GM18498 (cell line): ENCODE measurements around the gene ISOC2.

Experiments used
- ATAC-seq: cut with Tn5 transposase; IDR thresholded peaks from one replicate; pipeline ENCODE4 v1.9.1; 2021; ENCODE audit warnings: mild to moderate bottlenecking, moderate library complexity; ENCODE audit not compliant: unreplicated experiment

The ISOC2 gene

GRCh38 chr19:55490478-55491432 is 29.3 kb upstream of the ISOC2 start:
- no peak for ATAC-seq

DNA sequence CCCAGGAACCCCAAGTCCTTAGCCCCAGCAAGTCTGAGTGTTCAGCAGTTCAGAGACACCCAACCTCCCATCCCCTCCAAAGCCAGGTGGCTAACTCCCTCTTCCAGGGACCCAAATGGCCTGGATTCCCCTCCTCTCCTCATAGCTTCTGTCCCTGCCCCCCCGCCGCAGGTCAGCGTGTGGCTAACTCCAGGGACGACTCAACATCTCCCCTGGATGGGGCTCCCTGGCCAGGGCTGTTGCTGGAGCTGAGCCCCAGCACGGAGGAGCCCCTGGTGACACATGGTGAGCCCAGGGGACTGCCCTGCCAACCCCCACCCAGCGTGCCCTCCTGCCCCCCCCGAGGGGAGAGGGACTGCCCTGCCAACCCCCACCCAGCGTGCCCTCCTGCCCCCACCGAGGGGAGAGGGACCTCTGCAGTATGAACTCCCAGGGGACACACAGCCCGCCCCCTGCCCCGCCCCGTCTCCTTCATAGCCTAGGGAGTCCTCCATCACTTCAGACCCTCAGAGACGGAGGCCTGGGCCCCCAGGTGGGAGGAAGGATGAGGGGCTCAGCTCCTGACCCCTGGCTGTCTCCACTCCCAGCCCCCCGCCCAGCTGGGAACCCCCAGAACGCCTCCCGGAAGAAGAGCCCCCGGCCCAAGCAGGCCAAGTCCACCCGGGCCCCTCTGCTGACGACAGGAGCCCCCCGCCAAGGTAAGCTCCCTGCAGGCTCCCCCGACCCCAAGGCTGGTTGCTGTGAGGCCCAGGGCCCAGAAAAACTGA is 28.5 kb upstream of the ISOC2 start:
- ATAC-seq: no peak

GRCh38 chr19:55488986-55489710 is 27.7 kb upstream of the ISOC2 start:
- no peak for ATAC-seq

GRCh38 chr19:55487924-55488687 is 26.7 kb upstream of the ISOC2 start, which contains the start of gene SSC5D:
Gene SSC5D (plus strand): TSS chr19:55488436. CDS start chr19:55488590, 154 bp downstream.
- no peak for ATAC-seq

DNA sequence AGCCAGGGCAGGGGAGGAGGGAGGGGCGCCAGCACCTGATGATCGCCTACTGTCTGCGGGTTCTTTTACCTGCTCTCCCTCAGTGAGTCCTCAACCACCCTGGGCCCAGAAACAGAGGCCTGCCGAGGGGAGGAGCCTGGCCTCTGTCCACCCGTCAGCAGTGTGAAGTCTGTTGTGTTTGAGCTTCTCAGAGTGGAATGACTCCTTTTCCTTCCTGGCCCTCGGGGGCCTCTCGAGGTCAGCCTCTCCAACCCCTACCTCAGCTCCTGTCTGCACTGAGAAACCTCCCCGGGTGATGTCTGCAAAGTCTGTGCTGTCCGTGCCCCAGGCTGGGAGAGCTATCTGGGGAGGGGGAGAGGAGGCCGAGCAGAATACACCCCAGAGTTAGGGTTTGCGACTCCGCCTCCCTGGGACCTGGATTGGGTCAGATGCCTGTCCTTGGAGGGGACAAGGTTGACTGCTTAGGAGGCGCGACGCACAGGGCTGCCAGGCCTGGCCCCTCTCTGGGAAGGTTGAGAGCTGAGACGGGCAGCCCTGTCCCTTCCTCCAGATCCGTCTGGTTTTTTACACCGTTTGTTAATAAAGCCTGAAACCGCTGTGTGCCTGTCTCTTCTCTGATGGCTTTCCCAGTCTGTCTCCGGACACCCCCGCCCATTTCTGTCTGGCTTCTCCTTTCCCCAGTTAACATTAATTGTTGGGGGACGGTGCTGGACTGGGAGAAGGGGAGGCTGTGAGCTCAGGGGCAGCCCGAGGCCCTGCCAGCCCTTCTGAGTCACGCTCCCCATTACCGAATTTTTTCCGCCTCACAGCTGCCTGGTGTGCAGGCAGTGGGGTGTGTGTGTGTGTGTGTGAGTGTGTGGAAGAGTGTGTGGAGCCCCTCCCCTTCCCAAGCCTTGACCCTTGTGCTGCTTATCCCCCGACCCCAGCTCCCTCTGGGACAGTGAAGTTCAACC is 25.8 kb upstream of the ISOC2 start:
- no peak for ATAC-seq

GRCh38 chr19:55486043-55486970 is 24.9 kb upstream of the ISOC2 start:
- no peak for ATAC-seq

- no peak for ATAC-seq
Measured at GRCh38 chr19:55485439-55486011, 24.1 kb upstream of the ISOC2 start.

DNA sequence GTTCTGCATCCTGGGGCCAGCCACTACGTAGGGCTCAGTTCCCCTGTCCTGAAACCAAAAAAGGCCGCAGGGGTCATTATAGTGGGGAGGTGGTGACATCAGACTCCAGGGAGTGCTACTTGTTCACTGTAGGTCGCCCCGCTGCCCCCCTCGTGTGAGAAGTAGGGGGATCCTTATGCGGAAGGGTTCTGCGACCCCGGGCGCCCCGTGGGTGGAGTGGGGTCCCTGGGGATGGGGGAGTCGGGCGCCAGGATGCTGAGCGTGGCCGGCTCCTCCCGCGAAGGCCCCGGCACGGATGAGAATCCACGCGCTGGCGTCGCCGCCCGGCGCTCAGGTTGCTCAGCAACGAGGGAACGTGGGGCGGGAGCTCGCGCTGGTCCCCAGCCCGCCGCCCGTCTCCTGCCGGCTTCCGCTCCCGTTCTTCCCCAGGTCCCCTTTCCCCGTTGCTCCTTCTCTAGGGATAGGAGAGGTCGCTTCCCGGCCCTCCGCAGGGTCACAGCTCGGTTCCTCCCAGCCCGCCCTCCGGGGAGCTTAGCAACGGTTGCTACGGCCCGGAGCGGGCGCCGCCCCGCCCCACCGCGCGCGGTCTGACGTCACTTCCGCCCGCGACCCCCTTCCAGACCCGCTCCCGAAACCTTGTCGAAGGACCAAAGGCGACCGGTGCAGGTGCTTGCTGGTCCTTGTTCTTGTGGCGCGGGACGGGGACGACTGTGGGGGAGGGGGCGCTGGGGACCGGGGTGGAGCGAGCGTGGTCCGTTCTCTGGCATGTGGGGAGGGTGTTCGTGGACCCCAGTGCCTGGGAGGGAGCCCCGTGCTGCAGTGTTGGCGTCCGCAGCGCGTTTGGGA is 23.4 kb upstream of the ISOC2 start, which contains the start of gene NAT14:
Gene NAT14 (plus strand): TSS at position 596 of the 846 bp plus-strand sequence. CDS start 521 bp downstream, outside the sequence.
- peak; percentile 61 for ATAC-seq

DNA sequence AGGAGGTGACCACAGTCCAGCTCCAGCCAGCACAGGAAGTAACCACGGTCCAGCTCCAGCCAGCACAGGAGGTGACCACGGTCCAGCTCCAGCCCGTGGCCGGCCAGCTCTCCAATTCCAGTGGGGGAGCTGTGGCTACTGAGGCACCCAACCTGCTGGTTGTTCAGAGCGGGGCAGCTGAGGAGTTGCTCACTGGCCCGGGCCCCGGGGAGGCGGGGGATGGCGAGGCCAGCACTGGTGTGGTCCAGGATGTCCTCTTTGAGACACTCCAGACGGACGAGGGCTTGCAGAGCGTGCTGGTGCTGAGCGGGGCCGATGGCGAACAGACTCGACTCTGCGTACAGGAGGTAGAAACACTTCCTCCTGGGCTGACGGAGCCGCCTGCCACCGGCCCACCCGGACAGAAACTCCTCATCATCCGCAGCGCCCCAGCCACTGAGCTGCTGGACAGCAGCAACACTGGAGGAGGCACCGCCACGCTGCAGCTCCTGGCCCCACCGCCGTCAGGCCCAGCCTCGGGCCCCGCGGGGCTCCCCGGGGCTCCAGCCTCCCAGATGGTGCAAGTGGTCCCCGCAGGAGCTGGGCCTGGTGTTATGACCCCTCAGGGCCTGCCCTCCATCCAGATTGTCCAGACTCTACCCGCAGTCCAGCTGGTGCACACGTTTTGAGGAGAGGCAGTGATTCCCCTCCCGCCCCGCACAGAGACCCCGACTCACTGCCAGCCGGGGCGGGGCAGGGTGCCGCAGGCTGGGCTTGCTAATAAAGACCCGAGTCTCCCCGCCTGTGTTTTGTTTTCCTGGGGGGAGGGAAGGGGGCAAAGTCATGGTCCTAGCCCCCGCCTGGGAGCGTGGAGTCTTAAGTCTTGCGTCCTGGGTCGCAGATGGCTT is 22.5 kb upstream of the ISOC2 start:
- no peak for ATAC-seq

DNA sequence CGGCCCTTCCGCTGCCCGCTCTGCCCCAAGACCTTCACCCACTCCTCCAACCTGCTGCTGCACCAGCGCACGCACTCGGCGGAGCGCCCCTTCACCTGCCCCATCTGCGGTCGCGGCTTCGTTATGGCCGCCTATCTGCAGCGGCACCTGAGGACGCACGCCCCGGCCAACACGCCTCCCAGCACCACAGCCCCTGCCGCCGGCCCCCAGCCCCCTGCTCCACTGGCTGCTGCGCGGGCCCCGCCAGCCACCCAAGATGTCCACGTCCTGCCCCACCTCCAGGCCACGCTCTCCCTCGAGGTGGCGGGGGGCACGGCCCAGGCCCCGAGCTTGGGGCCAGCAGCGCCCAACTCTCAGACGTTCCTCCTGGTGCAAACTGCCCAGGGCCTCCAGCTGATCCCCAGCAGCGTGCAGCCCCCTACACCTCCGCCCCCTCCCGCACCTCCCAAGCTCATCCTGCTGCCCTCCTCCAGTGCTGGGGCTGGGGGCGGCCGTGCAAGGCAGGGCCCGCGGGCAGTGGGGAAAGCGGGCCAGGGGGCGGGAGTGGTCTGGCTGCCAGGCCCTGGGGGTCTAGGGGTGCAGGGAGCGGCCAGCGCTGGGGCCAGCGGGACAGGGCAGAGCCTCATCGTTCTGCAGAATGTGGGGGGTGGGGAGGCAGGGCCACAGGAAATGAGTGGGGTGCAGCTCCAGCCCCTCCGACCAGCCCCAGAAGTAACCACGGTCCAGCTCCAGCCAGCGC is 21.7 kb upstream of the ISOC2 start:
- ATAC-seq: no peak

DNA sequence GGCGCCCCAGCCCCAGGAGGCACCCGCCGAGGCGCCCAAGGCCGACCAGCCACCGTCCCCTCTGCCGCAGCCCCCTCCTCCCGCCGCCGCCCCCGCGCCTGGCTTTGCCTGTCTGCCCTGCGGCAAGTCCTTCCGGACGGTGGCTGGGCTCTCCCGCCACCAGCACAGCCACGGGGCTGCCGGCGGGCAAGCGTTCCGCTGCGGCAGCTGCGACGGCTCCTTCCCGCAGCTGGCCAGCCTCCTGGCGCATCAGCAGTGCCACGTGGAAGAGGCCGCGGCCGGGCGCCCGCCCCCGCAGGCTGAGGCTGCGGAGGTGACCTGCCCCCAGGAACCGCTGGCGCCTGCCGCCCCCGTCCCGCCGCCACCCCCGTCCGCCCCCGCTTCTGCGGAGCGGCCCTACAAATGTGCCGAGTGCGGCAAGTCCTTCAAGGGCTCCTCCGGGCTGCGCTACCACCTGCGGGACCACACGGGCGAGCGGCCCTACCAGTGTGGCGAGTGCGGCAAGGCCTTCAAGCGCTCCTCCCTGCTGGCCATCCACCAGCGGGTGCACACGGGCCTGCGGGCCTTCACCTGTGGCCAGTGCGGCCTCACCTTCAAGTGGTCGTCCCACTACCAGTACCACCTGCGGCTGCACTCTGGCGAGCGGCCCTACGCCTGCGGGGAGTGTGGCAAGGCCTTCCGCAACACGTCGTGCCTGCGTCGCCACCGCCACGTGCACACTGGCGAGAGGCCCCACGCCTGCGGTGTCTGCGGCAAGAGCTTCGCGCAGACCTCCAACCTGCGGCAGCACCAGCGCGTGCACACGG is 20.9 kb upstream of the ISOC2 start:
- ATAC-seq: no peak

- no peak for ATAC-seq
Measured at GRCh38 chr19:55481794-55482155, 20.3 kb upstream of the ISOC2 start.

- ATAC-seq: no peak
Measured at GRCh38 chr19:55481148-55481793, 19.8 kb upstream of the ISOC2 start.
